Measurements from ENCODE around the gene WNT5B. TPM values are rescaled to one million over a fixed set of nuclear protein-coding genes. Genes with fewer than 3 reads are reported as not detected.

Gene WNT5B
- total and polyA plus RNA-seq, 5 donors from 2014 or later, result not detected

DNA sequence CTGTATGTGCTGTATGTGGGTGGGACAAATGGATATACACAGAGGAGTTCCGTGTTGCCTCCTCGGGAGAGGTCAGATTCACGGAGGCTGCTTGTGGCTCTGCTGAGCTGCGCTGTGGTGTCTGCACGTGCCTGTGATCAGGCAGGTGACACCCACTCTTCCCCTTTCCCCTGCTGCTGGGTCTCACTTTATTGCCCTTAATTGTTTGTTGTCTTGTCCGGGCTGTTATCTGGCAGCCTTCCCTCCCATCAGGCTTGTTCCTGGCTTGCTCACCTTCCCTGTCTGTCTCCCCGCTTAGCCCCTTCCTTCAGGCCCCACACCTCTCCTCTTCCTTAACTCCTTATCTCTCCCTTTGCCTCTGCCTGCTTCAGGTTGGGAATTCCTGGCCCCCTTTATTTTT is 13.5 kb downstream of the WNT5B start:
- Mint-ChIP-seq H3K4me1 (peaks cover 0 to 7% (median 2%) of the 10 kb centered on the region in 4 donors), H3K36me3 (no peaks in the 10 kb centered on the region), H3K27ac (no peak overlapping the region), H3K27me3 (peaks cover 9% of the 10 kb centered on the region), H3K4me3 (no peak overlapping the region), H3K9me3 (no peaks in the 10 kb centered on the region)
- Histone ChIP-seq H3K4me1 (ENCODE audit: control insufficient read depth, insufficient read depth, low read length, poor library complexity, severe bottlenecking) (no peaks in the 10 kb centered on the region), H3K27me3 (ENCODE audit: control insufficient read depth, insufficient read depth, low read length) (no peaks in the 10 kb centered on the region), H3K9me3 (ENCODE audit: control insufficient read depth in 2 of 2, low read length in 2 of 2) (no peaks in the 10 kb centered on the region), H3K4me3 (ENCODE audit: low read depth, low read length) (no peak overlapping the region), H3K36me3 (ENCODE audit: control insufficient read depth, insufficient read depth, low read length) (no peaks in the 10 kb centered on the region), H3K27ac (ENCODE audit: insufficient read depth, low read length, poor library complexity, severe bottlenecking) (no peak overlapping the region)
- DNase-seq (no peak), ATAC-seq (ENCODE audit: low read depth in 2 of 2) (no peak)

DNA sequence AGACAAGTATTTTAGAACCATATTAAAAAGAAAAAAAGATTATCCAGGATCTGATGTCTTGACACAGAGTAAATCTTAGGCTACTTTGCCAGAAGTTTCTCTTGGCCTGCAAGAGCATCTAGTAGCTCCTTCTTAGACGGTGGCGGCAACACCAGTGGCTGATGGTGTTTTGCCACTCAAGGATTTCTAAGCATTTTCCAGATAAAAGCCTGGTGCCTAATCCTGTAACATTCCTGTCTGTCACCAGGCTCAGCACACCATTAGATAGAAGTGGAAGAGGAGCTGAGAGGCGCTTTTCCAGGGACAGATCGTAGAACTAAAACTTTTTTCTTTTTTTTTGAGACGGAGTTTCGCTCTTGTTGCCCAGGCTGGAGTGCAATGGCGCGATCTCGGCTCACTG is 14.0 kb downstream of the WNT5B start:
- Mint-ChIP-seq H3K36me3 (no peaks in the 10 kb centered on the region), H3K4me1 (peaks cover 0 to 7% (median 2%) of the 10 kb centered on the region in 4 donors), H3K4me3 (no peak overlapping the region), H3K27me3 (peaks cover 9% of the 10 kb centered on the region), H3K27ac (no peak overlapping the region), H3K9me3 (no peaks in the 10 kb centered on the region)
- Histone ChIP-seq H3K27ac (ENCODE audit: insufficient read depth, low read length, poor library complexity, severe bottlenecking) (no peak overlapping the region), H3K27me3 (ENCODE audit: control insufficient read depth, insufficient read depth, low read length) (no peaks in the 10 kb centered on the region), H3K9me3 (ENCODE audit: control insufficient read depth in 2 of 2, low read length in 2 of 2) (no peaks in the 10 kb centered on the region), H3K36me3 (ENCODE audit: control insufficient read depth, insufficient read depth, low read length) (no peaks in the 10 kb centered on the region), H3K4me1 (ENCODE audit: control insufficient read depth, insufficient read depth, low read length, poor library complexity, severe bottlenecking) (no peaks in the 10 kb centered on the region), H3K4me3 (ENCODE audit: low read depth, low read length) (no peak overlapping the region)
- no peak for DNase-seq
- no peak for ATAC-seq (ENCODE audit: low read depth in 2 of 2)

DNA sequence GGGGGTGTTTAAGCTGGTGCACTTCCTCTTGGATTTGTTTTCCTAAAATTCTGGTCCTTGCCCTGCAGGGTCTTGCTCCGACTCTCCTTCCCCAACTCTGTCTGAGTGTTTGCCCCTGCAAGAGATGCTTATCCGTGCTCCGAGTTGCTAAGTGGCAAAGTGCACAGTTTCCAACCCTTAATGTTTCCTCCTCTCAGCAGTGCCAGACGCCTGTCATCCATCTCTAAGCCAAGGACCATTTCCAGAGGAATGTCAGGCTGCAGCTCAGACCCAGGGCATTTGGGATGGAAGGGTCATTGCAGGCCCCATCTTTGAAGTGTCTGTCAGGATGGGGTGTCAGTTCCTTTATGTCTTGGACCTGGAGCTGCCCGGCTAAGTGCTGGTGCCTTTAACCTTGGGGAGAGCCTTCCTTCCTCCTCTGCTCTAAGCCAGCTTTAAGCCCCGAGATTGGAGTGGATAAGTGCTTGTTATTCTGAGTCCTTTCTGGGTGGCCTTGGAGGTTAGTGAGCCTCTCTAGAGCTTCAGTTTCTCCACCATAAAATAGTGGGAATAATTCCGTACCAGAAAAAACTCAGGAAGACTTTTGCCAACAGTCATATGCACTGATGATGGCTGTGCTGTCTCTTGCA is 15.0 kb downstream of the WNT5B start:
- peaks cover 0 to 7% (median 2%) of the 10 kb centered on the region in 4 donors for H3K4me1 Mint-ChIP-seq
- DNase-seq (no peak), ATAC-seq (ENCODE audit: low read depth in 2 of 2) (no peak)
- H3K27me3 Mint-ChIP-seq, result peaks cover 14% of the 10 kb centered on the region
- no peaks in the 10 kb centered on the region for H3K4me1 ChIP-seq (ENCODE audit: control insufficient read depth, insufficient read depth, low read length, poor library complexity, severe bottlenecking)
- H3K27ac ChIP-seq (ENCODE audit: insufficient read depth, low read length, poor library complexity, severe bottlenecking), result no peak overlapping the region
- no peaks in the 10 kb centered on the region for H3K9me3 ChIP-seq (ENCODE audit: control insufficient read depth in 2 of 2, low read length in 2 of 2)
- no peak overlapping the region for H3K4me3 Mint-ChIP-seq
- no peaks in the 10 kb centered on the region for H3K36me3 ChIP-seq (ENCODE audit: control insufficient read depth, insufficient read depth, low read length)
- H3K27ac Mint-ChIP-seq, result no peak overlapping the region
- no peaks in the 10 kb centered on the region for H3K27me3 ChIP-seq (ENCODE audit: control insufficient read depth, insufficient read depth, low read length)
- no peak overlapping the region for H3K4me3 ChIP-seq (ENCODE audit: low read depth, low read length)
- no peaks in the 10 kb centered on the region for H3K9me3 Mint-ChIP-seq
- no peaks in the 10 kb centered on the region for H3K36me3 Mint-ChIP-seq

DNA sequence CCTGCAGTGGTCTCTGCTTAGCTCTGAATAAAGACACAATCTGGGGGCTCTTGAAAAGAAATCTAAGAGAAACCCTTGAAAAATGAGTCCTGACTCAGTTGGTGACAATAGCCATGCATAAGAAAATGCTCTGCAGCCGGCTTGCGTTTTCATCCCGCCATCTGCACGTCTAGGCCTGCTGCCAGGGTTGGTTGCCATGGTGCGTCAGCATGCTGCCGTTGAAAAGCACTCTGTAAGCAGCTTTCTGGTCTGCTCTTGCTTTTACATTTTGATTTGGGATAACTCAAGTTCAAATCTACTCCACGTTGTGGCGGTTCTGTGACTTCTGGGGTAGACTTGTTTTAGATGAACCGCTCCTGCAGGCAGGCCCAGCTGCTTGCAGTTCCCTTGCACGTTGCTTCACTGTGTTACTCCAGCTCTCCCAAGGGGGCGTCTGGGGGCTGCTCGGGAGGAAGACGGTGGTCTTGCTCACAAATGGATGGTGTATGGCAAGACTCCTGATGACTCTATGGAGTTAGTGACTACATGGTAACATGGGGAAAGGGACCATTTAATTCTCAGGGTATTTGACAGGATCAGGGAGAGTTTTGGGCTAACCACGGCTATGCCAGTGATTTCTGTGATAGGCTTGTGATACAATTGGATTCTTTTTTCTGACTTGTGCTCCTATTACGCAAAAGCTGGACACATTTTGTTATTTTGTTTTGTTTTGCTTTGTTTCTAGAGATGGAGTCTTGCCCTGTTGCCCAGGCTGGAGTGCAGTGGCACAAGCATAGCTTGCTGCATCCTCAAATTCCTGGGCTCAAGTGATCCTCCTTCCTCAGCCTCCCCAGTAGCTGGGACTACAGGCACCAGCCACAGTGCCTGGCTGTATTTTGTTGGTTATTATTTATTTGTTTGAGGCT is 15.8 kb downstream of the WNT5B start:
- ATAC-seq (ENCODE audit: low read depth in 2 of 2) (no peak), DNase-seq (no peak)
- no peak overlapping the region for H3K27ac ChIP-seq (ENCODE audit: insufficient read depth, low read length, poor library complexity, severe bottlenecking)
- no peaks in the 10 kb centered on the region for H3K36me3 ChIP-seq (ENCODE audit: control insufficient read depth, insufficient read depth, low read length)
- no peaks in the 10 kb centered on the region for H3K9me3 Mint-ChIP-seq
- no peak overlapping the region for H3K4me3 Mint-ChIP-seq
- no peaks in the 10 kb centered on the region for H3K4me1 ChIP-seq (ENCODE audit: control insufficient read depth, insufficient read depth, low read length, poor library complexity, severe bottlenecking)
- peaks cover 0 to 7% (median 2%) of the 10 kb centered on the region in 4 donors for H3K4me1 Mint-ChIP-seq
- no peak overlapping the region for H3K27ac Mint-ChIP-seq
- no peaks in the 10 kb centered on the region for H3K27me3 ChIP-seq (ENCODE audit: control insufficient read depth, insufficient read depth, low read length)
- H3K9me3 ChIP-seq (ENCODE audit: control insufficient read depth in 2 of 2, low read length in 2 of 2), result no peaks in the 10 kb centered on the region
- H3K27me3 Mint-ChIP-seq, result peaks cover 20% of the 10 kb centered on the region
- H3K4me3 ChIP-seq (ENCODE audit: low read depth, low read length), result no peak overlapping the region
- no peaks in the 10 kb centered on the region for H3K36me3 Mint-ChIP-seq

DNA sequence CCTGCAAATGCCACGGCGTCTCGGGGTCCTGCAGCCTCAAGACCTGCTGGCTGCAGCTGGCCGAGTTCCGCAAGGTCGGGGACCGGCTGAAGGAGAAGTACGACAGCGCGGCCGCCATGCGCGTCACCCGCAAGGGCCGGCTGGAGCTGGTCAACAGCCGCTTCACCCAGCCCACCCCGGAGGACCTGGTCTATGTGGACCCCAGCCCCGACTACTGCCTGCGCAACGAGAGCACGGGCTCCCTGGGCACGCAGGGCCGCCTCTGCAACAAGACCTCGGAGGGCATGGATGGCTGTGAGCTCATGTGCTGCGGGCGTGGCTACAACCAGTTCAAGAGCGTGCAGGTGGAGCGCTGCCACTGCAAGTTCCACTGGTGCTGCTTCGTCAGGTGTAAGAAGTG is 16.8 kb downstream of the WNT5B start:
- Mint-ChIP-seq H3K4me1 (peaks cover 0 to 7% (median 2%) of the 10 kb centered on the region in 4 donors), H3K4me3 (no peak overlapping the region), H3K36me3 (no peaks in the 10 kb centered on the region), H3K27ac (no peak overlapping the region), H3K27me3 (peaks cover 26% of the 10 kb centered on the region), H3K9me3 (no peaks in the 10 kb centered on the region)
- ATAC-seq (ENCODE audit: low read depth in 2 of 2) (no peak), DNase-seq (no peak)
- no peaks in the 10 kb centered on the region for H3K4me1 ChIP-seq (ENCODE audit: control insufficient read depth, insufficient read depth, low read length, poor library complexity, severe bottlenecking)
- no peak overlapping the region for H3K27ac ChIP-seq (ENCODE audit: insufficient read depth, low read length, poor library complexity, severe bottlenecking)
- no peaks in the 10 kb centered on the region for H3K9me3 ChIP-seq (ENCODE audit: control insufficient read depth in 2 of 2, low read length in 2 of 2)
- no peaks in the 10 kb centered on the region for H3K36me3 ChIP-seq (ENCODE audit: control insufficient read depth, insufficient read depth, low read length)
- peaks cover 2% of the 10 kb centered on the region for H3K27me3 ChIP-seq (ENCODE audit: control insufficient read depth, insufficient read depth, low read length)
- H3K4me3 ChIP-seq (ENCODE audit: low read depth, low read length), result no peak overlapping the region

DNA sequence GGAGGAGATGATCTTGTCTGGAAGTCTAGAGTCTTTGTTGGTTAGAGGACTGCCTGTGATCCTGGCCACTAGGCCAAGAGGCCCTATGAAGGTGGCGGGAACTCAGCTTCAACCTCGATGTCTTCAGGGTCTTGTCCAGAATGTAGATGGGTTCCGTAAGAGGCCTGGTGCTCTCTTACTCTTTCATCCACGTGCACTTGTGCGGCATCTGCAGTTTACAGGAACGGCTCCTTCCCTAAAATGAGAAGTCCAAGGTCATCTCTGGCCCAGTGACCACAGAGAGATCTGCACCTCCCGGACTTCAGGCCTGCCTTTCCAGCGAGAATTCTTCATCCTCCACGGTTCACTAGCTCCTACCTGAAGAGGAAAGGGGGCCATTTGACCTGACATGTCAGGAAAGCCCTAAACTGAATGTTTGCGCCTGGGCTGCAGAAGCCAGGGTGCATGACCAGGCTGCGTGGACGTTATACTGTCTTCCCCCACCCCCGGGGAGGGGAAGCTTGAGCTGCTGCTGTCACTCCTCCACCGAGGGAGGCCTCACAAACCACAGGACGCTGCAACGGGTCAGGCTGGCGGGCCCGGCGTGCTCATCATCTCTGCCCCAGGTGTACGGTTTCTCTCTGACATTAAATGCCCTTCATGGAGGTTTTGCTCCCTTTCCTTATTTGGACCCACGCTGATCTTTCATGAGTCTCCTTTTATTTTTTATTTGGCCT is 17.7 kb downstream of the WNT5B start:
- peaks cover 0 to 7% (median 2%) of the 10 kb centered on the region in 4 donors for H3K4me1 Mint-ChIP-seq

DNA sequence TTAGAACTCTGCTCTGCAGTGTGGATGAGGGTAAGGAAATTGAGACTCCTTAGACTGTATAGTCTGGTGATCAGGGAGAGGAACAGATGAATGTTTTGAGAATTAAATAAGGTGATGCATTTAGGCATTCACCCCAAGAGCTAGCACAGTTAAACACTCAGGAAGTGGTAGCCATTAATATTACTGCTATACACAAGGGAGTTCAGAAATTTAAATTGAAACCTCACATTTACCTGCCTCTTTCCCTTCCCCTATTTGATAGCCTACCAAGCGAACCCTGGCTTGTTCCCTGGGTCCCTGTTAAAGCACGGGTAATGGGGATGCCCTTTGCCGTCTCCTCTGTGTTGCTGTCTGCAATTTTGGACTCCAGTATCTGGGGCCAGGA is 18.2 kb downstream of the WNT5B start:
- Histone ChIP-seq H3K27me3 (ENCODE audit: control insufficient read depth, insufficient read depth, low read length) (peaks cover 2% of the 10 kb centered on the region), H3K36me3 (ENCODE audit: control insufficient read depth, insufficient read depth, low read length) (no peaks in the 10 kb centered on the region), H3K4me1 (ENCODE audit: control insufficient read depth, insufficient read depth, low read length, poor library complexity, severe bottlenecking) (no peaks in the 10 kb centered on the region), H3K9me3 (ENCODE audit: control insufficient read depth in 2 of 2, low read length in 2 of 2) (no peaks in the 10 kb centered on the region), H3K4me3 (ENCODE audit: low read depth, low read length) (no peak overlapping the region), H3K27ac (ENCODE audit: insufficient read depth, low read length, poor library complexity, severe bottlenecking) (no peak overlapping the region)
- H3K4me1 Mint-ChIP-seq, result peaks cover 0 to 7% (median 2%) of the 10 kb centered on the region in 4 donors
- no peaks in the 10 kb centered on the region for H3K9me3 Mint-ChIP-seq
- H3K27ac Mint-ChIP-seq, result no peak overlapping the region
- no peaks in the 10 kb centered on the region for H3K36me3 Mint-ChIP-seq
- H3K4me3 Mint-ChIP-seq, result no peak overlapping the region
- DNase-seq (no peak), ATAC-seq (ENCODE audit: low read depth in 2 of 2) (no peak)
- peaks cover 22% of the 10 kb centered on the region for H3K27me3 Mint-ChIP-seq

More for the DNA sequence above, 17.7 kb downstream of the WNT5B start:
- Mint-ChIP-seq H3K27me3 (peaks cover 26% of the 10 kb centered on the region), H3K4me3 (no peak overlapping the region), H3K36me3 (no peaks in the 10 kb centered on the region), H3K27ac (no peak overlapping the region), H3K9me3 (no peaks in the 10 kb centered on the region)
- DNase-seq (no peak), ATAC-seq (ENCODE audit: low read depth in 2 of 2) (no peak)
- Histone ChIP-seq H3K4me3 (ENCODE audit: low read depth, low read length) (no peak overlapping the region), H3K36me3 (ENCODE audit: control insufficient read depth, insufficient read depth, low read length) (no peaks in the 10 kb centered on the region), H3K27ac (ENCODE audit: insufficient read depth, low read length, poor library complexity, severe bottlenecking) (no peak overlapping the region), H3K4me1 (ENCODE audit: control insufficient read depth, insufficient read depth, low read length, poor library complexity, severe bottlenecking) (no peaks in the 10 kb centered on the region), H3K27me3 (ENCODE audit: control insufficient read depth, insufficient read depth, low read length) (peaks cover 2% of the 10 kb centered on the region), H3K9me3 (ENCODE audit: control insufficient read depth in 2 of 2, low read length in 2 of 2) (no peaks in the 10 kb centered on the region)
